ENCODE results near the gene TRMT112. TPM values are rescaled to one million over a fixed set of nuclear protein-coding genes. Genes with fewer than 3 reads are reported as not detected.

Gene TRMT112
- 92.8 TPM for total RNA-seq
- long read RNA-seq, transcript TRMT112-206 (4 exons, 1,106 nt): major isoform, 49 of 53 reads
- long read RNA-seq, partial matches to known transcripts: 0 of 53 reads
- long read RNA-seq, other reads (novel, unspliced or antisense): 1 of 53 reads

GRCh38 chr11:64317325-64317960 is at the start of gene TRMT112:
TSS of gene TRMT112 (minus strand) at chr11:64317559. CDS start at chr11:64317526, 33 bp downstream.
- intact Hi-C loops (cut with DNase I): loop anchor here (1.0 kb wide), 1 partner anchor 47 kb away; no protein-coding TSS in a partner anchor
- peak; percentile 84 for ATAC-seq

GRCh38 chr11:64366751-64367150 is 49.4 kb upstream of the TRMT112 start:
- intact Hi-C loops (cut with DNase I): no loop called here
- ATAC-seq (no peak), DNase-seq (ENCODE audit: missing footprints) (no peak)

More at GRCh38 chr11:64317325-64317960, at the start of gene TRMT112:
- peak; percentile 96 for DNase-seq (ENCODE audit: missing footprints)

- DNase-seq (ENCODE audit: missing footprints) (no peak), ATAC-seq (no peak)
- intact Hi-C loops (cut with DNase I): no loop called here
Observed at GRCh38 chr11:64364911-64365310, 47.6 kb upstream of the TRMT112 start.

GRCh38 chr11:64364435-64364834 is 47.1 kb upstream of the TRMT112 start:
- no peak for DNase-seq (ENCODE audit: missing footprints)
- ATAC-seq: no peak
- intact Hi-C loops (cut with DNase I): no loop called here

GRCh38 chr11:64362339-64362738 is 45.0 kb upstream of the TRMT112 start:
- intact Hi-C loops (cut with DNase I): no loop called here
- ATAC-seq (no peak), DNase-seq (ENCODE audit: missing footprints) (no peak)

GRCh38 chr11:64361659-64362058 is 44.3 kb upstream of the TRMT112 start:
- DNase-seq (ENCODE audit: missing footprints): no peak
- ATAC-seq: no peak
- intact Hi-C loops (cut with DNase I): no loop called here

GRCh38 chr11:64360448-64360921 is 43.1 kb upstream of the TRMT112 start:
- intact Hi-C loops (cut with DNase I): no loop called here
- no peak for ATAC-seq

GRCh38 chr11:64359712-64360445 is 42.5 kb upstream of the TRMT112 start:
- intact Hi-C loops (cut with DNase I): no loop called here
- no peak for DNase-seq (ENCODE audit: missing footprints)
- ATAC-seq: no peak

More at GRCh38 chr11:64360448-64360921, 43.1 kb upstream of the TRMT112 start:
- DNase-seq (ENCODE audit: missing footprints): no peak

GRCh38 chr11:64358907-64359711 is 41.8 kb upstream of the TRMT112 start, which contains the start of gene RPS6KA4:
TSS of gene RPS6KA4 (plus strand) at chr11:64359162. CDS start at chr11:64359236, 74 bp downstream.
- intact Hi-C loops (cut with DNase I): no loop called here
- DNase-seq (ENCODE audit: missing footprints) (peak; percentile 75), ATAC-seq (peak; percentile 83)

GRCh38 chr11:64358536-64358906 is 41.2 kb upstream of the TRMT112 start:
- DNase-seq (ENCODE audit: missing footprints) (no peak), ATAC-seq (no peak)
- intact Hi-C loops (cut with DNase I): no loop called here

- no peak for DNase-seq (ENCODE audit: missing footprints)
- intact Hi-C loops (cut with DNase I): no loop called here
- ATAC-seq: no peak
Observed at GRCh38 chr11:64357904-64358535, 40.7 kb upstream of the TRMT112 start.

GRCh38 chr11:64357446-64357845 is 40.1 kb upstream of the TRMT112 start:
- no peak for DNase-seq (ENCODE audit: missing footprints)
- intact Hi-C loops (cut with DNase I): no loop called here
- no peak for ATAC-seq

GRCh38 chr11:64356498-64357411 is 39.4 kb upstream of the TRMT112 start:
- intact Hi-C loops (cut with DNase I): no loop called here
- ATAC-seq (no peak), DNase-seq (ENCODE audit: missing footprints) (no peak)

GRCh38 chr11:64355078-64355940 is 38.0 kb upstream of the TRMT112 start:
- ATAC-seq (peak; percentile 54), DNase-seq (ENCODE audit: missing footprints) (peak; percentile 89)
- intact Hi-C loops (cut with DNase I): loop anchor here (1.0 kb wide), 2 partner anchors 37 to 50 kb away; partner anchors contain the start of genes ESRRA and PRDX5

GRCh38 chr11:64353715-64354506 is 36.6 kb upstream of the TRMT112 start:
- DNase-seq (ENCODE audit: missing footprints) (no peak), ATAC-seq (no peak)
- intact Hi-C loops (cut with DNase I): no loop called here

Data from Right ventricle myocardium inferior (tissue), 1 donor.